HepG2 (cell line): ENCODE measurements around the gene KRTAP10-5. TPM values are rescaled to one million over a fixed set of nuclear protein-coding genes. Genes with fewer than 3 reads are reported as not detected.
A peak's percentile ranks its signal among the peaks of the same experiment; 100 is the strongest.

Experiments used
- CBX2 ChIP-seq, 2 experiments: fragments of 200-600 bp in 1 of 2; sonication (generic); formaldehyde crosslinking in 1 of 2; IDR thresholded peaks; 2 replicates each; pipeline versions ENCODE4 v1.7.0 to v1.8.1; 2018 to 2022; ENCODE audit warnings: low read depth in 2 of 2, low read length in 1 of 2, mild to moderate bottlenecking in 1 of 2, missing genetic modification reagents in 1 of 2
- ETV5 ChIP-seq: IDR thresholded peaks from 2 replicates; pipeline ENCODE4 v1.6.1; 2018; ENCODE audit warnings: missing biosample characterization, missing genetic modification reagents, inconsistent platforms, borderline replicate concordance
- FIP1L1 ChIP-seq: fragments of 200-400 bp; formaldehyde crosslinking; IDR thresholded peaks from 2 replicates; pipeline ENCODE4 v1.6.1; 2018; ENCODE audit warnings: low read depth, mild to moderate bottlenecking, low read length, moderate library complexity, borderline replicate concordance; ENCODE audit not compliant: insufficient read depth
- FOXP4 ChIP-seq: sonication (generic); formaldehyde crosslinking; IDR thresholded peaks from 2 replicates; pipeline ENCODE4 v1.4.0; 2020; ENCODE audit warnings: missing genetic modification reagents
- GLI4 ChIP-seq: sonication (generic); formaldehyde crosslinking; IDR thresholded peaks from 2 replicates; pipeline ENCODE4 v1.5.1; 2020; ENCODE audit warnings: missing genetic modification reagents, mild to moderate bottlenecking, moderate library complexity, borderline replicate concordance
- HOXA7 ChIP-seq: sonication (generic); formaldehyde crosslinking; IDR thresholded peaks from 2 replicates; pipeline ENCODE4 v1.8.1; 2022; ENCODE audit warnings: mild to moderate bottlenecking, missing genetic modification reagents, moderate library complexity
- KLF12 ChIP-seq: sonication (generic); formaldehyde crosslinking; IDR thresholded peaks from 2 replicates; pipeline ENCODE4 v1.4.0; 2020; ENCODE audit warnings: missing genetic modification reagents, borderline replicate concordance
- KLF16 ChIP-seq, 2 experiments: sonication (generic) in 1 of 2; formaldehyde crosslinking in 1 of 2; IDR thresholded peaks; 2 replicates each; pipeline versions ENCODE4 v1.6.1 to v1.8.0; 2016 to 2023; ENCODE audit warnings: missing genetic modification reagents in 2 of 2, missing compliant biosample characterization in 1 of 2
- MBNL3 ChIP-seq: fragments of 250-450 bp; sonication (Bioruptor Pico); conservative IDR thresholded peaks from 2 replicates; pipeline ENCODE4 v1.8.0; 2022; ENCODE audit warnings: mild to moderate bottlenecking, inconsistent platforms
- NKX3-1 ChIP-seq: sonication (generic); formaldehyde crosslinking; IDR thresholded peaks from 2 replicates; pipeline ENCODE4 v1.5.0; 2020; ENCODE audit warnings: missing genetic modification reagents
- RFX3 ChIP-seq: IDR thresholded peaks from 2 replicates; pipeline ENCODE4 v1.6.1; 2016; ENCODE audit warnings: missing biosample characterization, missing genetic modification reagents
- SOX6 ChIP-seq, 2 experiments: fragments of 450-650 bp in 1 of 2; sonication (generic) in 1 of 2; formaldehyde crosslinking in 1 of 2; IDR thresholded peaks; 2 replicates each; pipeline versions ENCODE4 v1.4.0 to v1.6.1; 2017 to 2020; ENCODE audit warnings: antibody characterized with exemption in 1 of 2, mild to moderate bottlenecking in 1 of 2, missing genetic modification reagents in 1 of 2
- STAT5B ChIP-seq: sonication (generic); formaldehyde crosslinking; IDR thresholded peaks from 2 replicates; pipeline ENCODE4 v1.4.0; 2020; ENCODE audit warnings: missing genetic modification reagents
- TEAD2 ChIP-seq: sonication (generic); formaldehyde crosslinking; IDR thresholded peaks from 2 replicates; pipeline ENCODE4 v1.9.0; 2021; ENCODE audit warnings: missing genetic modification reagents
- TMF1 ChIP-seq: sonication (generic); formaldehyde crosslinking; IDR thresholded peaks from 2 replicates; pipeline ENCODE4 v1.8.1; 2022; ENCODE audit warnings: low read depth, missing genetic modification reagents
- ZBTB38 ChIP-seq: sonication (generic); formaldehyde crosslinking; IDR thresholded peaks from 2 replicates; pipeline ENCODE4 v1.5.1; 2020; ENCODE audit warnings: mild to moderate bottlenecking, missing genetic modification reagents
- ZNF672 ChIP-seq: sonication (generic); formaldehyde crosslinking; IDR thresholded peaks from 2 replicates; pipeline ENCODE4 v1.8.1; 2022; ENCODE audit warnings: missing genetic modification reagents
- ZNF784 ChIP-seq: sonication (generic); formaldehyde crosslinking; IDR thresholded peaks from 2 replicates; pipeline ENCODE4 v1.5.1; 2020; ENCODE audit warnings: missing genetic modification reagents, mild to moderate bottlenecking, borderline replicate concordance
- polyA plus RNA-seq, 8 experiments: library from polyadenylated mRNA; depleted of rRNA in 3 of 8; stranded (reverse) in 7 of 8; unstranded in 1 of 8; fragments of >200 nt; fragmentation: Illumina TruSeq in 4 of 8; extraction: Trizol in 4 of 8; gene quantifications; 2 replicates each; pipeline versions ENCODE4 v1.2.1 to v1.2.3, GENCODE V29; 2011 to 2016; ENCODE audit warnings: low read depth in 4 of 8, missing spikeins in 1 of 8, mixed read lengths in 1 of 8; ENCODE audit not compliant: insufficient read depth in 1 of 8
- total RNA-seq, 5 experiments: library from RNA; depleted of rRNA; stranded (reverse); fragments of >200 nt; fragmentation: Illumina TruSeq; extraction: Trizol; gene quantifications; 2 replicates each; pipeline ENCODE4 v1.2.3, GENCODE V29; 2016; ENCODE audit warnings: low read depth in 1 of 5
- TF ChIP-seq, protein P1 (sequence below): sonication (generic); formaldehyde crosslinking; IDR thresholded peaks from 2 replicates; pipeline ENCODE4 v1.4.0; 2020; ENCODE audit warnings: mild to moderate bottlenecking, missing genetic modification reagents
- TF ChIP-seq, protein P2 (sequence below): sonication (generic); formaldehyde crosslinking; conservative IDR thresholded peaks from 2 replicates; pipeline ENCODE4 v1.8.0; 2022; ENCODE audit warnings: mild to moderate bottlenecking, moderate library complexity, missing genetic modification reagents
- TF ChIP-seq, protein P3 (sequence below): sonication (generic); formaldehyde crosslinking; IDR thresholded peaks from 2 replicates; pipeline ENCODE4 v1.4.0; 2020; ENCODE audit warnings: missing genetic modification reagents

KRTAP10-5 gene
- total and polyA plus RNA-seq, 2 of the 13 experiments (the other 11 are each of a cell fraction or from before 2014, with no cell fraction given), result not detected

- TF ChIP-seq ZNF784 (CRISPR knock-in tag), result peak; percentile 87; the same call in 1 of the 2 replicates
- no peak for TF ChIP-seq TMF1 (CRISPR knock-in tag)
- TF ChIP-seq ETV5 (CRISPR knock-in tag), result peak; percentile 23; the same call in 1 of the 2 replicates
- peak in 1 of 2 experiments; percentile 76; a peak in 1 of 4 replicates for TF ChIP-seq KLF16 (CRISPR knock-in tag; IDR thresholded peaks at IDR 0.05)
- no peak for TF ChIP-seq FIP1L1
- TF ChIP-seq, protein P1, sequence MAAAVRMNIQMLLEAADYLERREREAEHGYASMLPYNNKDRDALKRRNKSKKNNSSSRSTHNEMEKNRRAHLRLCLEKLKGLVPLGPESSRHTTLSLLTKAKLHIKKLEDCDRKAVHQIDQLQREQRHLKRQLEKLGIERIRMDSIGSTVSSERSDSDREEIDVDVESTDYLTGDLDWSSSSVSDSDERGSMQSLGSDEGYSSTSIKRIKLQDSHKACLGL (CRISPR knock-in tag), result no peak
- no peak for TF ChIP-seq MBNL3 (CRISPR knock-in tag)
- TF ChIP-seq KLF12 (CRISPR knock-in tag), result no peak; the same call in 1 of the 2 replicates
- TF ChIP-seq TEAD2 (CRISPR knock-in tag), result no peak
- no peak for TF ChIP-seq HOXA7 (CRISPR knock-in tag)
- no peak for TF ChIP-seq STAT5B (CRISPR knock-in tag)
- TF ChIP-seq, protein P2, sequence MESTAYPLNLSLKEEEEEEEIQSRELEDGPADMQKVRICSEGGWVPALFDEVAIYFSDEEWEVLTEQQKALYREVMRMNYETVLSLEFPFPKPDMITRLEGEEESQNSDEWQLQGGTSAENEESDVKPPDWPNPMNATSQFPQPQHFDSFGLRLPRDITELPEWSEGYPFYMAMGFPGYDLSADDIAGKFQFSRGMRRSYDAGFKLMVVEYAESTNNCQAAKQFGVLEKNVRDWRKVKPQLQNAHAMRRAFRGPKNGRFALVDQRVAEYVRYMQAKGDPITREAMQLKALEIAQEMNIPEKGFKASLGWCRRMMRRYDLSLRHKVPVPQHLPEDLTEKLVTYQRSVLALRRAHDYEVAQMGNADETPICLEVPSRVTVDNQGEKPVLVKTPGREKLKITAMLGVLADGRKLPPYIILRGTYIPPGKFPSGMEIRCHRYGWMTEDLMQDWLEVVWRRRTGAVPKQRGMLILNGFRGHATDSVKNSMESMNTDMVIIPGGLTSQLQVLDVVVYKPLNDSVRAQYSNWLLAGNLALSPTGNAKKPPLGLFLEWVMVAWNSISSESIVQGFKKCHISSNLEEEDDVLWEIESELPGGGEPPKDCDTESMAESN (CRISPR knock-in tag), result no peak
- no peak for TF ChIP-seq ZNF672 (CRISPR knock-in tag)
- peak; percentile 77 for TF ChIP-seq FOXP4 (CRISPR knock-in tag)
- TF ChIP-seq RFX3 (CRISPR knock-in tag), result no peak
- peak; percentile 71 for TF ChIP-seq ZBTB38 (CRISPR knock-in tag)
- no peak for TF ChIP-seq SOX6 (IDR thresholded peaks at IDR 0.05)
- TF ChIP-seq SOX6 (CRISPR knock-in tag; IDR thresholded peaks at IDR 0.05), result peak; percentile 75
- TF ChIP-seq NKX3-1 (CRISPR knock-in tag), result 0 out of 2 replicates have a peak, but pooled peaks have one; percentile 39
- TF ChIP-seq, protein P3, sequence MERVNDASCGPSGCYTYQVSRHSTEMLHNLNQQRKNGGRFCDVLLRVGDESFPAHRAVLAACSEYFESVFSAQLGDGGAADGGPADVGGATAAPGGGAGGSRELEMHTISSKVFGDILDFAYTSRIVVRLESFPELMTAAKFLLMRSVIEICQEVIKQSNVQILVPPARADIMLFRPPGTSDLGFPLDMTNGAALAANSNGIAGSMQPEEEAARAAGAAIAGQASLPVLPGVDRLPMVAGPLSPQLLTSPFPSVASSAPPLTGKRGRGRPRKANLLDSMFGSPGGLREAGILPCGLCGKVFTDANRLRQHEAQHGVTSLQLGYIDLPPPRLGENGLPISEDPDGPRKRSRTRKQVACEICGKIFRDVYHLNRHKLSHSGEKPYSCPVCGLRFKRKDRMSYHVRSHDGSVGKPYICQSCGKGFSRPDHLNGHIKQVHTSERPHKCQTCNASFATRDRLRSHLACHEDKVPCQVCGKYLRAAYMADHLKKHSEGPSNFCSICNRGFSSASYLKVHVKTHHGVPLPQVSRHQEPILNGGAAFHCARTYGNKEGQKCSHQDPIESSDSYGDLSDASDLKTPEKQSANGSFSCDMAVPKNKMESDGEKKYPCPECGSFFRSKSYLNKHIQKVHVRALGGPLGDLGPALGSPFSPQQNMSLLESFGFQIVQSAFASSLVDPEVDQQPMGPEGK (CRISPR knock-in tag), result peak; percentile 62; the same call in 1 of the 2 replicates
- TF ChIP-seq CBX2 (IDR thresholded peaks at IDR 0.05; ENCODE audit: low read depth, low read length), result no peak
- 0 out of 2 replicates have a peak, but pooled peaks have one; percentile 57 for TF ChIP-seq CBX2 (CRISPR knock-in tag; IDR thresholded peaks at IDR 0.05; ENCODE audit: low read depth)
- TF ChIP-seq GLI4 (CRISPR knock-in tag), result 0 out of 2 replicates have a peak, but pooled peaks have one; percentile 38
These were observed 13.4 kb upstream of the KRTAP10-5 start (continued) for GRCh38 chr21:44593598-44594405.
